ENCODE data around the gene NUP188.

Gene NUP188, protein sequence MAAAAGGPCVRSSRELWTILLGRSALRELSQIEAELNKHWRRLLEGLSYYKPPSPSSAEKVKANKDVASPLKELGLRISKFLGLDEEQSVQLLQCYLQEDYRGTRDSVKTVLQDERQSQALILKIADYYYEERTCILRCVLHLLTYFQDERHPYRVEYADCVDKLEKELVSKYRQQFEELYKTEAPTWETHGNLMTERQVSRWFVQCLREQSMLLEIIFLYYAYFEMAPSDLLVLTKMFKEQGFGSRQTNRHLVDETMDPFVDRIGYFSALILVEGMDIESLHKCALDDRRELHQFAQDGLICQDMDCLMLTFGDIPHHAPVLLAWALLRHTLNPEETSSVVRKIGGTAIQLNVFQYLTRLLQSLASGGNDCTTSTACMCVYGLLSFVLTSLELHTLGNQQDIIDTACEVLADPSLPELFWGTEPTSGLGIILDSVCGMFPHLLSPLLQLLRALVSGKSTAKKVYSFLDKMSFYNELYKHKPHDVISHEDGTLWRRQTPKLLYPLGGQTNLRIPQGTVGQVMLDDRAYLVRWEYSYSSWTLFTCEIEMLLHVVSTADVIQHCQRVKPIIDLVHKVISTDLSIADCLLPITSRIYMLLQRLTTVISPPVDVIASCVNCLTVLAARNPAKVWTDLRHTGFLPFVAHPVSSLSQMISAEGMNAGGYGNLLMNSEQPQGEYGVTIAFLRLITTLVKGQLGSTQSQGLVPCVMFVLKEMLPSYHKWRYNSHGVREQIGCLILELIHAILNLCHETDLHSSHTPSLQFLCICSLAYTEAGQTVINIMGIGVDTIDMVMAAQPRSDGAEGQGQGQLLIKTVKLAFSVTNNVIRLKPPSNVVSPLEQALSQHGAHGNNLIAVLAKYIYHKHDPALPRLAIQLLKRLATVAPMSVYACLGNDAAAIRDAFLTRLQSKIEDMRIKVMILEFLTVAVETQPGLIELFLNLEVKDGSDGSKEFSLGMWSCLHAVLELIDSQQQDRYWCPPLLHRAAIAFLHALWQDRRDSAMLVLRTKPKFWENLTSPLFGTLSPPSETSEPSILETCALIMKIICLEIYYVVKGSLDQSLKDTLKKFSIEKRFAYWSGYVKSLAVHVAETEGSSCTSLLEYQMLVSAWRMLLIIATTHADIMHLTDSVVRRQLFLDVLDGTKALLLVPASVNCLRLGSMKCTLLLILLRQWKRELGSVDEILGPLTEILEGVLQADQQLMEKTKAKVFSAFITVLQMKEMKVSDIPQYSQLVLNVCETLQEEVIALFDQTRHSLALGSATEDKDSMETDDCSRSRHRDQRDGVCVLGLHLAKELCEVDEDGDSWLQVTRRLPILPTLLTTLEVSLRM (N-terminal part only)

DNA sequence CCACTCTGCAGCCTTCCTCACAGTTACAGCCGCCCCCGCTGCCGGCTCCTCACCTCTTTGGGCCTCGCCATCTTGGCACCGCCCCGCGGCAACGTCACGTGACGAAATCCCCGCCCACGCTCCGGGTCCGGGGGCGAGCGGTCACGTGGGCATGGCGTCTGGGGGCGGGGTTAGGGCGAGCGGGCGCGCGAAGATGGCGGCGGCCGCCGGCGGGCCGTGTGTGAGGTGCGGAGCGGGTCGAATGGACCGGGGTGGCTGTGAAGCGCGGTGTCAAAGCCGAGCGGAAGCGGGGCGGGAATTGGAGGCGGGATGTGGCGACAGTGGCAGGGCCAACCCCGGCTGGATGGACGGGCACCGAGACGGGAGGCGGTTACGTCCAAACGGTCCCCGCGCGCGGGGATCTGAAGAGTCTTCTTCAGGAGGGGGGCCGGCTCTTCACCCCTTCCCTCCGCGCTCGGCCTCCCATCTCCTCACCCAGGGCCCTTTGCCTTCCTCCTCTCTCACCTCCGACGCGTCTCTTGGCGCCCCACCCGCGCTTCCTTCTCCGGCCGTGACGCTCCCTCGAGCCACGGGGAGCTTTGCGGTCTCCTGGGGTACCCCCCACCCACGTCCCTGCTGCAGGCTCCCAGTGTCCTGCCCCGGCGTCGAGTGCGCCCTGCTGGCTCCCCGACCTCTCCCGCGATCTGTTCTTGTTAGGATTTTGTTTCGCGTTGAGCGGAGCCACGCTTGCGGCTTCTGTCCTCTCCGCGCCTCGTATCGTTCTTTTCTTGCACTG lies at the start of gene NUP188, which contains the start of gene DOLK:
NUP188 (plus strand) TSS at position 173 of the 775 bp plus-strand sequence; CDS start at position 194, 21 bp downstream.
DOLK (minus strand) TSS at position 77 of the 775 bp plus-strand sequence. CDS start 300 bp downstream, outside the sequence.
- DNase-seq = peak; percentile 100

DNA sequence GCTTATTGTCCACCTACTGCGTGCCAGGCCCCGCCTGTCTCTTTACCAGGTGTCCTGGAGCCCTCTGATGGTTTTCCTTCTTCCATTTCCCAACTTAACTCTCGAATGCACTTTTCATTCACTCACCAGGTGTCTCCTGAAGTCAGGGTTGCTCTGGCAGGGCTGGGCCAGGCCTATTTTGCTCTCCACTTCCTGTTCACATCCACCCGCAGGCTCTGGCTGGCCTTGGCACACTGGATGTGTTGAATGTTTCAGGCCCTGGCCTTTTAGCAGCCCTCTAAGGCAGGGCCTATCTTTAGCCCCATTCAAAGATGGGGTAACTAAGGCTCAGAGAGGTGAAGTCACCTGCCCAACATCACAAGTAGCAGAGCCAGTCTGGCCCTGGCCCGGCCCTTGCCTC lies 49.1 kb upstream of the NUP188 start:
- no peak for DNase-seq

DNA sequence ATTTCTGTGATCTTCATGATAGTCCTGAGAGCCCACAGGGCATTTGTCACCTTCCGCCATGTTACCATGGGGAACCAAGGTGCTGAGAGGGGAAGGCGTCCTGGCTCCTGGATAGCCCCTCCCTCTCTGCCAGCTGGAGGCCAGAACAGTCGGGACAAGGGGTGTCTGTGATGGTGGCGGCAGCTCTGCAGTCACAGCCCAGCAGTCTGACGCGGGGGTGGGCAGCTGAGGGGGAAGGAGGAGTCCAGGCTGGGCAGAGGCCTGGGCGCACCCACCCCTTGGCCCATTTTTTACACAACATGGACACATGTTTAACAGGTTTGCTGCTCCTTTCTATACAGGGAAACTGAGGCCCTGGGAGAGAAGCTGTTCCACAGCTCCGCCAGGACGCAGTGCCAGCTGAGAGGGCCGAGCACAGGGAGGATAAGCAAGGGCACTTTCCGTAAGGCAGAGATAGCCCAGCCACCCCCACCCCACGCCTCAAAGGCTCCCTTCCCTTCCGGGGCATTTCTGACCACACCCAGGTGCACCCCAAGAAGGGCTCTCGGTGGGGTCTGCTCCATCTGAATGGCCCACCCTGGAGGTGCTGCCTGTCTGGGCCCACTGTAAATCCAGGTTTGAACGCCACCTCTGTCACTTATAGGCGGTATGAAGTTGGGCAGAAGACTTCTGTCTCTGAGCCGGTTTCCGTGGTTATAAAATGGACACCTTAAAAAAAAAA lies 48.5 kb upstream of the NUP188 start:
- no peak for DNase-seq

DNA sequence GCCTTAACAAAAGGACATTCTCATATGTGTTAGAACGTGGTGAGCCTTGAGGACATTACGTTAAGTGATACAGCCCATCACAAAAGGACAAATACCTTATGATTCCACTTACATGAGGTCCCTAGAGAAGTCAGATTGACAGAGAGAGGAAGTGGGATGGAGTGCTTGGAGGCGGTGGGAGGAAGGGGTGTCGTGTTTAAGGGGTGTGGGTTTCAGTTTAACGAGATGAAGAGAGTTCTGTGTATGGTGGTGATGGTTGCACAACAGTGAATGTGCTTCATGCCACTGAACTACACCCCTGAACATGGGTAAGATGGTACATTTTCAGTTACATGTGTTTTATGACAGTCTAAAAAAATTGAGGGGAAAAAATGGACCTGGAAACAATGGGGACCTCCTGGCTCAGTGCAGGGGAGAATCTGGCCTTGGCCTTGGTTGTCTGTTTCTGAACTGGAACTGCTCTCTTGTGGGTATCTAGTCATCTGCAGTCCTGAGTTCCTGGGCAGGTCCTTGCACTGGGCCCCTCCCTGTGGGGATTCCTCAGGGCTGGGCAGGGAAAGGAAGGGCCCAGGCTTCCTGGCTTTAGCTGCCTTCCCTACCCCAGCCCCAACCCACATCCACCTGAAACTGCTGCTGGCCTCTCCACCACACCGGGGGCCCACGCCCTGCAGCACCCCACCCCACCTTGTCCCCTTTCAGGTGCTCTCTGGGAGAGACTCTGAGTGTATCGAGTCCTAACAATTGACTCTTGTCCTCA lies 47.8 kb upstream of the NUP188 start:
- no peak for DNase-seq

DNA sequence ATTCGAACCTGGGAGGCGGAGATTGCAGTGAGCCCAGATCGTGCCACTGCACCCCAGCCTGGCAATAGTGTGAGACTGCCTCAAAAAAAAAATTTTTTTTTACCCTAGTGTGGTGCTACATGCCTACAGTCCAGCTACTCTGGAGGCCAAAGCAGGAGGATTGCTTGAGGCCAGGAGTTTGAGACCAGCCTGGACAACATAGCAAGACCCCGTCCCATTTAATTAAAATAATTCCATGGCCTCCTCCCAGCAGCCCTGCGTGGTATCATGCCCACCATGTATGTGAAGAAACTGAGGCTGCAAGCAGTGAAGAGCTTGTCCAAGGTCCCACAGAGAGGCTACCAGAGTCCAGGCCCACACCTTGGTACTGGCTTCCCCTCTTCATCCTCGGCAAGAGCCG lies 46.1 kb upstream of the NUP188 start:
- no peak for DNase-seq

DNA sequence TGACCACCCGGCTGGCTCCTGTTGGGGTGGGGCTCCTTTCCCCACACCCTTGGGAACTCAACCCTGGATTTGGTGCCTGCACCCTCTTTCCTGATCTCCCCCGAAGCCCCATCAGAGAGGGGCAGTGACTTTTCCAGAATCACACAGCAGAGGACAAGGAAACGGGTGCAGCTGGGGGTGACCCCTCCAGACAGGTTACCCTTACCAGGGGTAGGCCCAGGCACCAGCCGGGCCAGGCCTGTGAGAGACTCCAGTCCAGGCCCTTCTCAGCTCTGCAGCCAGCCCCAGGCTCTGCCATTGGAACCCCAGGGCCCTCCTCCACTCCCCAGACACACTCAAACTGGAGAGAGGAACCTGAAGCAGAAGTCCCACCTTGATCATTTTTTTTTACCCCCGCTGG lies 45.7 kb upstream of the NUP188 start:
- DNase-seq = no peak

DNA sequence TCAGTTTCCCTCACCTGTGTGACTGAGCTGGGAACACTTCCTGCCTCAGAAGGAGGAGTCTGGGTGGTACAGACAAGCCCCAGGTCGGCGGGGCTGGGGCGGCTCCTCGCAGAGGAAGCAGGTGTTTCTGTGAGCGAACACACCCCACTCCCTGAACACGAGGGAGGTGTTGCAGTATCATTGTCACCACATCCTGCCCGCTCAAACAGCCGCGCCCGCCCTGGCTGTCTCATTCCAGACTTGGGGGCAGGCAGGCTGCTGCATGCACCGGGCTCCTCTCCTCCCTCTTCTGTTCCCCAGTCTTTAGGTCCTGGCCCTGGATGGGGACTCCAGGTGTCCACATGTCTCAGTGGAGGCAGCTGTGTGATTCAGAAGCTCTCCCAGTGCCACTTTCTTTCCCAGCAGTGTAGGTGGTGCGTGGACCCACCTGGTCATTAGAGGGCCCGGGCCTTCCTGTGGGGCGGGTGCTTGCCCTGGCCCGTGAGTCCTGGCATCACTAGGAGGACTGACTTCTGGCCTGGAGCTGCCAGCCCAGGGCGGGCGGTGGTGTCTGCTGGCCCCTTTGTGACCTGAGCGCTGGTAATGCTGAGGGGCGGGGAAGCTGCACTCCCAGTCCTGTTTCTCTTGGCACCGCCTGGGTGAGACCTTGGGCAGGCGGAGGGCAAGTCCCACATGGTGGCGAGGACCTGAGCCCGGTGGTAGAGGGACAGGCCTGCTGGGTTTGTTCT lies 45.0 kb upstream of the NUP188 start:
- DNase-seq = peak; percentile 68 to 75

DNA sequence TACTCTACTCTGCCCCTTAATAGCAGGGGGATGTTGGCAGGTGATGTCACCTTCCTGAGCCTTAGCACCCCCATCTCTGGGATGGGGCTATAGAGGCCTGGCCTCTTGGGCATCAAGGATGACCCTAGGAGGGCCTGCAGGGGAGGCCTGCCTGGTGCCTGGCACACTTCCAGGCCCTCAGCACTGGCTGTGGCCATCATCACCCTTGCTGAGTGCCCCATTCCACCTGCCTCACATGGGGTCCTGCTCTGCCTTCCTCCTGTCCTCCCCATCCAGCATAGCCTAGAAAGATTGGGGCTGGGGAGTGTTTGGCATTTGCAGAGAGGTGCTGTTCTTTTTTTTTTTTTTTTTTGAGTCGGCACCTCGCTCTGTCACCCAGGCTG lies 44.4 kb upstream of the NUP188 start:
- no peak for DNase-seq

DNA sequence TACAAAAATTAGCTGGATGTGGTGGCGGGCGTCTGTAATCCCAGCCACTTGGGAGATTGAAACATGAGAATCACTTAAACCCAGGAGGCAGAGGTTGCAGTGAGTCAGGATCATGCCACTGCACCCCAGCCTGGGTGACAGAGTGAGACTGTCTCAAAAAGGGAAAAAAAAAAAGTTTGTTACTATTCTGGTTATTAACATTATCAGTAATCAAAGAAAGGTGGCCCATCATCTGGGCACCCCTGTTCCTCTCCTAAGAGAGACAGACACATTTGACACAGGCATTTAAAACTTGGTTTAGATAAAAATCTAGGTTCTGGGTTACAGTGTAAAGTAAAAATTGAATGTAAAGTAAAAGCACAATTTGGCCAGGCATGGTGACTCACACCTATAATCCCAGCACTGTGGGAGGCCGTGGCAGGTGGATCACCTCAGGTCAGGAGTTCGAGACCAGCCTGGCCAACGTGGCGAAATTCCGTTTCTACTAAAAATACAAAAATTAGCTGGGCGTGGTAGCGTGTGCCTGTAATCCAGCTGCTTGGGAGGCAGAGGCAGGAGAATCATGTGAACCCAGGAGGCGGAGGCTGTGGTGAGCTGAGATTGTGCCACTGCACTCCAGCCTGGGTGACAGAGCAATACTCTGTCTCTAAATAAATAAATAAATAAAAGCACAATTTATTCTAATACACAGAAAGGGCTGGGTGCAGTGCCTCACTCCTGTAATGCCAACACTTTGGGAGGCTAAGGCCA lies 43.5 kb upstream of the NUP188 start:
- no peak for DNase-seq

DNA sequence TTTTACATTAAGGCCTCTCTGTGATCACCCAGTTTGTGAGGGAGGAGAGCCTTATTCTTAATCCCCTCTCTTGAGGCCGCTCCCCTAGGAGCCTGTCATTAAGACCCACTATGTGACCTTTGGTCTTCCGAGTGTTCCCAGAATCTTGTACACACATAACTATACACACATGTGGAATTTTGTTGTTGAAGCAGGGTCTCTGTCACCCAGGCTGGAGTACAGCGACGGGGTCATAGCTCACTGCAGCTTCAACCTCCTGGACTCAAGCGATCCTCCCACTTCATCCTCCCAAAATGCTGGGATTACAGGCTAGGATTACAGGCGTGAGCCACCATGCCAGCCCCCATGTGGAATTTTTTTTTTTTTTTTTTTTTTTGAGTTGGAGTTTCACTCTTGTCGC lies 41.5 kb upstream of the NUP188 start:
- DNase-seq = no peak

DNA sequence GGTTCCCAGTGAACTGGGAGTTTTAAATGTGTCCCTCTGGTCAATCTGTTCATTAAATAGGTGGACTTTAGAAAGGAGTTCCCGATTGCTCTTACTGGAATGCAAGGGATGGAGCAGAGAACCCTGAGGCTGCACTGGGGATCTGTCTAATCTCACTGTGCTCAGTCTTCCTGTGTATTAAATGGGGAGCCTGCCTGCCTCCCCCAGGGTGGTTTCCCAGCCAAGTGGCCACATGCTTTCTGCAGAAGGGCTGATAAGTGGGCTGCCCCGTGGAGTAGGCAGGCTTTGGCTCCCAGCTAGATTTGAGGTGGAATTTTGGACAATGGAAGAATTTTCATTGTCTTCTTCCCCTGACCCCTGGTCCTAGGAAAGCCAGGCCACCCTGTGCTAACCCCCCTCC lies 40.8 kb upstream of the NUP188 start:
- no peak for DNase-seq

DNA sequence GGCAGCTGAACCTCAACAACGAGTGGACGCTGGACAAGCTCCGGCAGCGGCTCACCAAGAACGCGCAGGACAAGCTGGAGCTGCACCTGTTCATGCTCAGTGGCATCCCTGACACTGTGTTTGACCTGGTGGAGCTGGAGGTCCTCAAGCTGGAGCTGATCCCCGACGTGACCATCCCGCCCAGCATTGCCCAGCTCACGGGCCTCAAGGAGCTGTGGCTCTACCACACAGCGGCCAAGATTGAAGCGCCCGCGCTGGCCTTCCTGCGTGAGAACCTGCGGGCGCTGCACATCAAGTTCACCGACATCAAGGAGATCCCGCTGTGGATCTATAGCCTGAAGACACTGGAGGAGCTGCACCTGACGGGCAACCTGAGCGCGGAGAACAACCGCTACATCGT lies 39.1 kb upstream of the NUP188 start:
- DNase-seq = no peak

DNA sequence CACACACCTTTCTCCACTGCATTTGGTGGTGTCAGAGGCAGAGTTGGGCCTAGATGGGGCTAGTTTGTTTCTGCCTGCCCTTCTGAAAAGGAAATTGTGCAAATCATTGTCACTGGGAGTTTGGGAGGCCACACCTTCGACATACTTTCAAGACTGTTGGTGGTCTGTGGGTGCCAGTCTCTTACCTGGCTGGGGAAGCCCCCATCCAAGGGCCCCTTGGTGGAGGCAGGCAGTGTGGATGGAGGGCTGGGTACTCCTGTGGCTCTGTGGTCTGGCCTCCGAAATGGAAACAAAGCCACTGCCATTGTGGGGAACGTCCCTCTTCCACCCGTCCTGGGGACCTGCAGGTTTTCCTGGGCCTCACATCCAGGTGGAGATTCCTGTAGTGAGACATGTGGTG lies 37.6 kb upstream of the NUP188 start:
- DNase-seq = no peak

DNA sequence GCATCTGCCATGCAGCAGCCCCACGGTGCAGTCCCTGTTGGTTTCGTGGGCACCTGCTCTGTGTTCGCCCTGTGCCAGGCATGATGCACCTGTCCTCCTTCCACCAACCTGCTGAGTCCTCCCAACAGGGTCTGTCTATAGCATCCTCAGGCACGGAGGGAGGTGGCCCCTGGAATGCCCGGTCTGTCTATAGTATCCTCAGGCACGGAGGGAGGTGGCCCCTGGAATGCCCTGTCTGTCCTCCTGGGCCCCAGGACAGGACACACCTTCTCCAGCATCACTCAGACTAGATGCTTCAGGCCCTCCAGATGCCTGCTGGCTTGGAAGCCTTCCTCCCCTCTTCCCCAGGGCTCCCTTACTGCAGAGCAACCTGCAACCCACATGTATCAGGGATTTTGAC lies 36.6 kb upstream of the NUP188 start:
- no peak for DNase-seq

DNA sequence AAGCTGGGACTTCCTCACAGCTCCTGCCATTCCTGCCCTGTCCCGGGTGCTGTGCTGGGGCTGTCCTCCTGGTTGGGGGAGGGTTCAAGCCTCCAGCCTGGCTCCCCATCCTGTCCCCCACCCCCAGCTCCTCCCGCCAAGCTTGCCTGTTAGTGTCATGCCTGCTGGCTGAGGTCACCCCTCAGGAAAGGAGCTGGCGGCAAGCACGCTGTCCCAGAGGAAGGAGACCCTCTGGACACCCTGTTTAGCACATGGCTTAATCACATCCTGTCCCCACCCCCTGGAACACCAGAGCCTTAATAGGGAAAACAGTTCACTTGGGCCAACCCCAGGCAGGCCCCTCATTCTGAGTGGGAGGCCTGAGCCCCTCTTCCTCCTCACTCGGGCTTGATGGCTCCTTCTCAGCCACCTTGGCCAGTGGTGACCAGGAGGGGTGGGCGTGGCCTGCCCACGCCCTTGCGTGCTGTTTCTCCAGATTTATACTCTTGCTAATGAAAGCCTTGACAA lies 35.9 kb upstream of the NUP188 start:
- no peak for DNase-seq

DNA sequence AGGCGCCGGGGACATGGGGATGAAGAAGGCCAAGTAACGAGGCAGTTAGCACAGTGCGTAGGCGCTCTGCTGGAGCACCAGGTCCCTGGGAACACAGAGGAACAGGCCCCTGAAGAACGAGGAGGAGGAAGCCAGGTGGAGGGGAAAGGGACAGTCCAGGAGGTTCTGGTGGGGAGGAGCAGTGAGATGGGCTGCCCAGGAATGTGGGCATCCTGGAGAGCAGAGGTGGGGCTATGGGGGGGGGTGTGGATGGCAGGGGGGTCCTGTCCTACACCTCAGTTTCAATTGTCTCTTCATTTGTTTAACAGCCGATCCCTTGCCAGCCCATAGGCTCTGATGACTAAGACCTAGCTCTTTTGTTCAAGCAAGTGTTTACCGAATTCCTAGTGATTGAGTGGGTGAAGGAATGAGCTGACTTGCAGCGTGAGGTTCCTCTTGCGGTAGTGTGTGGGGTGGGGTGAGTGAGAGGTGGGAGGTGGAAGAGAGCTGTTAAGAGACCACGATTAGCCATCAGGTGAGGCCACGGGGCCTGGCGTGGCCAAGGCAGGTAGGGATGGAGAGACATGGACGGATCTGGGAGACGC lies 35.1 kb upstream of the NUP188 start:
- DNase-seq = no peak

DNA sequence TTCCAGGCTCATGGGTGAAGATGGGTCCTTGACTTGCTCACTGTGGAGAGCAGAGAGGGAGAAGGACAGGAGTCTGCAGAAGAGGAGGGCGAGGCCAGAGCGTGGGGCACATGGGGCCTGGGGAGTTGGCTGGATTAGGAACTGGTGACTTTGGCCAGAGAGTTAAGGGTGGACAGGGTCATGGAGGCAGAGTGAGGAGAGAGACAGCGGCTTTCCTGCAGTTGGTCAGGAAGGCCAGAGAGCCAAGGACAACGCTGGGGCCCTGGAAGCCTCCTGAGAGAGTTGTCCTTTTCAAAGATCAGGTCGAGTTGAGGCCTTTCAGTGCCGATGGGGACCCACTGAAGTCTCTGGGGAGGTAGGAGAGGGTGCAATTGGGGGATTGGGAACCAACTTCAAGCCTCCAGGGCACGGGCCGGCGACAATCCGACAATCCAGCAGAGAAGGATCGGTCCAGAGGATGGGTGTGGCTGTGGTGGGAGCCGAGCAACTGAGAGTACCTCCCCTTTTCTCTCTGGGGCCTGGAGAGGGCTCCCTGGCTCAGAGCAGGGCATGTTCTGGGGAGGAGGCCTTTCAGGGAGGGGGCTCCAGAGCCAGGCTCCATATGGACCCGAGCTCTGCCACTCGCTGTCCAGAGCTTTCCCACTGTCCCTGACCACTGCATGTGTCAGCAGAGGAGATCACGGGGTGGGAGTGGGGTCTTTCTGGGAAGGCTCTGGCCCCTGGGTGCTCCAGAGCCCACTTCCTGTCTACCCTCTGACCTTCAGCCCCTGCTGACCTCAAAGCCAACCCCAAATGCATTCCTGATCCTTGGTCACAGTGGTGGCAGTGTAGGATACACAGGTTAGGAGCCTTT lies 34.2 kb upstream of the NUP188 start:
- DNase-seq = no peak

Data from stimulated activated CD4-positive, alpha-beta T cell treated with anti-CD3 and anti-CD28 coated beads, Interleukin-2, amount 100 ng/mL, for 48 hours (primary cell).